ENCODE results near the gene RBMS2. TPM values are rescaled to one million over a fixed set of nuclear protein-coding genes. Genes with fewer than 3 reads are reported as not detected.
A peak's percentile ranks its signal among the peaks of the same experiment; 100 is the strongest.

The RBMS2 gene
- total RNA-seq, 1 donor from 2014 or later = 4.0 TPM

DNA sequence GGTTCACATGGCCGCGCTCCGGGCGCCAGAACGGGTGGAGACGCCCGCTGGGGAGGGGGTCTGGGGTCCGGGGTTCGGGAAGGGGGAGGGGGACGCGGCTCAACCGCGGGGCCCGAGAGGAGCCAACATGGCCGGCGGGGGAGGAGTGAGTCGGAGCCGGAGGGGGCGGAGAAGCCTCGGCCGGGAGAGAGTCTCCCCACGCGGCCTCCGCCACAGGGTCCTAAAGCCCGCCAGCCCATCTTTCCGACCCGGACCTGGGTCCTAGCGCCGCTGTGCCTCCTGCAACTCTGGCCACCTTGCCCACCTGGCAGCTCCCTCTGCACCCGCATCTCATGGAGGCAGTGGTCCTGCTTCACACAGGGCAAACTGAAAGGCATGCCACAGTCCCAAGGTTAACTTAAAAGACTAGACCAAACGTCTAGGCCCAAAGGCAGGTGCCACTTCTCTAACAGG, 108.6 kb downstream of the RBMS2 start, which contains the start of gene BAZ2A:
Gene BAZ2A (minus strand): TSS at position 147 of the 453 bp plus-strand sequence. CDS start 12,796 bp downstream, outside the sequence.
- peak; percentile 85 for DNase-seq (ENCODE audit: low spot score)
- H3K4me3 Mint-ChIP-seq = peak within 1 kb of the TSS; percentile 97
- H3K4me1 Mint-ChIP-seq (ENCODE audit: low read depth) = peaks cover 72% of the 10 kb centered on the region
- H3K9me3 Mint-ChIP-seq = no peaks in the 10 kb centered on the region
- no peaks in the 10 kb centered on the region for H3K27me3 Mint-ChIP-seq (ENCODE audit: insufficient read depth)
- intact Hi-C loops (cut with micrococcal nuclease) = loop anchor here (2.0 to 10.0 kb wide), 3 partner anchors 17 to 1125 kb away; partner anchors contain the start of genes ARHGAP9, CDK4 and MARCHF9
- peaks cover 21% of the 10 kb centered on the region for H3K36me3 Mint-ChIP-seq (ENCODE audit: low read depth)
- H3K27ac Mint-ChIP-seq = peak within 1 kb of the TSS; percentile 89

DNA sequence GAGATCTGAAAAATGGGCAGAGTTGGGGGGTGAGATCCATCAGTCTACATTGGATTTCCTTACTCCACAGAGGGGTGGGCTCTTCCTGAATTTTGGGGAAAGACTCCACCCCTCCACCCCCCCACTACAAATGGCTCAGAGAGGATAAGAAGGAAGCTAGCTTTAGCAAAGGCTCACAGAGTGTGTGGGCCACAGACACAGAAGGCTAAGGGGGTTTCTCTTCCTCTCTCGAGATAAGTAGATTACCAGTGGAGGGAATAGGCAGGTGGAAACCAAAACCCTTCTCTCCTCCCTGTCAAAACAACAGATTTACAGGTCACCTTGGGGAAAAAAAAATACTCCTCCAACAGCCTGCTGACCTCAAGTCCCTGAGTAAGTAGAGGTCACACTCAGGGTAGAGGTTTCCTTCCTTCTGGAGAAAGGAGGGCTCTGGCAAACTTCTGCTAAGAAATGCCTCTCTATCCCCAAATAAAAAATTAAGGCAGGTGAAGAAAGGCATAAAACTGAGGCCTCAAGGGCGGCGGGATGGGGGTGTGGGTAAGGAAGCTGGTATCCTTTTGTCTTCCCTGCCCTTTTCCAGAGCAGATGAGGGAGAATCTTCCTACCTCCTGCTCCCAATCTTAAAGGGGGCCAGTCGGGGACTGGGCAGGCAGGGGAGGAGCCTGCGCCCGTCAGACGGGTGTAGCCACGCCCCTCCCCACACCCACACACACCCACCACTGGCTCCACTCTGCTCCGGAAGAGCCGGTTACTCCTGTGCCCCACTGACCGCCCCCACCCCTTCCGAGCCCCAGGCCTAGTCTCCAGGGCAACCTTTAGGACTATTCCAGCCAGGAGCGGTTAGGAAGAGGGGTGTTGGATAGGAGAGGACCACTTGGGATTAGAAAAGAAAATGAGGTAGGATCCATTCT, 110.4 kb downstream of the RBMS2 start:
- peaks cover 10% of the 10 kb centered on the region for H3K36me3 Mint-ChIP-seq (ENCODE audit: low read depth)

DNA sequence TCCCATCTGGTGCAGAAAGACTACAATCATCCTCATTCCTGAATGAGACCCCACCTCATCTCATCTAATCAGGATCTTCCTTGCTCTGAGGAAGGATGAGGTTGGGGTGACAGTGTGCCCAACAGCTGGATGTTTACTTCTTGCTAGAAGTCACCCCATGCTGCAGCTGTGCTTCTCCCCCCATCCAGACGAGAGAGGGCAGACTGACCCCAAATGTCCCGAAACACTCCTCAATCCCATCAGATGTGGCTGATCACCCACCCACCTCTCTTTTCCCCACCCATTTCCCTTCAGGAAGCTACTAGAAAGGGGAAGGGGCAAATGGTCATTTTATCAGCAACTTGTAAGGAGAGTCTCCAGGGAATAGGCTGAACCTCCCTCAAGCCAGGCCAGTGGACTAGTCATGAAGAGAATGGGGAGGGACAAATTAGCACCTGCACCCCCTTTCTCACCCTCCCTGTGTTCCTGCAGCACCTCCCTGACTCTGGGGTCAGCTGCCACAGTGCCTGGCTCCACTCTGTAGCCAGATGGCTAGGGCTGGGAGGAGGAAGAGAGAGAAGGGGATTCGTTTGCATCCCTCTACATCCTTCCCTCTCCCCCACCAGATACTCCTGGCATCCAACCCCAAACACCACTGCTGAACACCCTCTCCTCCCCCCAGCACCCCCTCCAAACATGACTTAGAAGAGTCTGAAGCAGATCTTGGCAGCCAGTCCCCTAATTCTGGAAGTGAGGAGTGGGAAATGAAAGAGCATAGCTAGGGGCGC, 111.3 kb downstream of the RBMS2 start:
- Mint-ChIP-seq H3K27me3 (ENCODE audit: insufficient read depth) (no peaks in the 10 kb centered on the region), H3K36me3 (ENCODE audit: low read depth) (peaks cover 17% of the 10 kb centered on the region), H3K27ac (peak overlapping the region; percentile 46), H3K4me3 (peak overlapping the region; percentile 94), H3K9me3 (no peaks in the 10 kb centered on the region), H3K4me1 (ENCODE audit: low read depth) (peaks cover 90% of the 10 kb centered on the region)
- intact Hi-C loops (cut with micrococcal nuclease) = loop anchor here (5.0 to 10.0 kb wide), 2 partner anchors 844 to 1122 kb away; partner anchors contain the start of genes ARHGAP9, CDK4 and MARCHF9
- DNase-seq (ENCODE audit: low spot score) = no peak

More for the DNA sequence above, 110.4 kb downstream of the RBMS2 start:
- intact Hi-C loops (cut with micrococcal nuclease) = loop anchor here (2.0 to 10.0 kb wide), 3 partner anchors 15 to 1123 kb away; partner anchors contain the start of genes ARHGAP9, CDK4 and MARCHF9
- Mint-ChIP-seq H3K27ac (peak overlapping the region; percentile 83), H3K4me3 (peak overlapping the region; percentile 94), H3K27me3 (ENCODE audit: insufficient read depth) (no peaks in the 10 kb centered on the region), H3K4me1 (ENCODE audit: low read depth) (peaks cover 81% of the 10 kb centered on the region), H3K9me3 (no peaks in the 10 kb centered on the region)
- peak; percentile 58 for DNase-seq (ENCODE audit: low spot score)

DNA sequence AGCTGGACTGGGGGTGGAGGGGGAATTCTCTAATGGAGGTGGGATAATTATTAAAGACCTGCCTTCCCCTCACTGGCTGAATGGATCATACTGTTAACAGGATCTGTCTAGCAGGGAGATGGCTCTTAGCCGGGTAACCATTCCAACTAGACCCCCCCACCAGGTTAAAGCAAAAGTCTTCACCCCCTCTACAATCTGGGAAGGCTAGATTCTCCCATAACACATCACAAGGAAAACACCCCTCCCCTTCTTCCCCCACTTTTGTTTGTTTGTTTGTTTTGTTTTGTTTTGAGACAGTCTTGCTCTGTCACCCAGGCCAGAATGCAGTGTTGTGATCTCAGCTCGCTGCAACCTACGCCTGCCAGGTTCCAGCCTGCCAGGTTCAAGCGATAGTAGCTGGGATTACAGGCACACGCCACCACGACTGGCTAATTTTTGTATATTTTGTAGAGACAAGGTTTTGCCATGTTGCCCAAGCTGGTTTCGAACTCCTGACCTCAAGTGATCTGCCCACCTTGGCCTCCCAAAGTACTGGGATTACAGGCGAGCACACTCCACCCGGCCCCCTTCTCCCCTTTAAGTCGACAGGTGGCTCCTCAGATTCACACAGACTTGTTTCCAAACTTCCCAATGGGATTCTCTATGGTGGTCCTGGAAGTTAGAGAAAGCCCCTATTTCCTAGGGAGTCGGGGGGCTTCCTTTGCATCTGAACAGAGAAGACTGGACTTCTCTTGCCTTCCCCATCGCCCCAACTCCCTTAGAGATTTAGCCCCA, 112.0 kb downstream of the RBMS2 start:
- intact Hi-C loops (cut with micrococcal nuclease) = loop anchor here (2.0 to 10.0 kb wide), 3 partner anchors 705 to 1121 kb away; partner anchors contain the start of genes ARHGAP9, CDK4 and MARCHF9
- Mint-ChIP-seq H3K27me3 (ENCODE audit: insufficient read depth) (no peaks in the 10 kb centered on the region), H3K4me3 (peak overlapping the region; percentile 94), H3K9me3 (no peaks in the 10 kb centered on the region), H3K4me1 (ENCODE audit: low read depth) (peaks cover 86% of the 10 kb centered on the region), H3K27ac (peak overlapping the region; percentile 88), H3K36me3 (ENCODE audit: low read depth) (peaks cover 18% of the 10 kb centered on the region)
- DNase-seq (ENCODE audit: low spot score) = no peak

DNA sequence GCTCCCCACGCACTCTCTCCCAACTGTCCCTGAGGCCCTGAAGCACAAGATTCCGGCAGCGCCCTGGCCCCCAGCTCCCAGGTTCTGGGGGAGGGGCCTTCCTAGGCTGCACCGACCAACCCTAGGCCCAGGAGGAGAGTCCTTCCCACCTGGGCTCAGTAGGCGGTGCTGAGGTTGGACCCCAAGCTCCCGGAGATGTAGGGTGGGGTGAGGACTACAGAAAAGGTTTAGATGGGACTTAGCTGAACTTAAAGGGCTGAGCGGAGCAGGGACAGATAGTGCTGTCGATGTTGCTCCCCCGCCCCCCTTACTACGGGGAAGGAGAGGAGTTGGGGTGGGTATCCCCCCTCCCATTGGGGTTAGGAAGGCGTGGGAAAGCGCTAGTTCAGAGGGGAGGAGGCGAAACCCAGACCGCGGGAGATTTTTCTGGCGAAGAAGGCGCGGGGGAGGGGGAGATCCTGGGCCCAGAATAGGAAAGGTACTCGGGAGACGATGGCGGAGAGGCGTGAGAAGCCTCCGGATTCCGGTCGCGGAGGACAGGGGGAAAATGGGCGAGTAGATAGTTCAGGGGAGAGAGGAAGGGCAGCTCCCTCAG, 112.7 kb downstream of the RBMS2 start:
- H3K4me3 Mint-ChIP-seq = peak overlapping the region; percentile 94
- intact Hi-C loops (cut with micrococcal nuclease) = loop anchor here (2.0 to 10.0 kb wide), 3 partner anchors 706 to 1120 kb away; partner anchors contain the start of genes ARHGAP9, CDK4 and MARCHF9
- DNase-seq (ENCODE audit: low spot score) = no peak
- H3K27ac Mint-ChIP-seq = peak overlapping the region; percentile 88
- no peaks in the 10 kb centered on the region for H3K27me3 Mint-ChIP-seq (ENCODE audit: insufficient read depth)
- H3K36me3 Mint-ChIP-seq (ENCODE audit: low read depth) = peaks cover 20% of the 10 kb centered on the region
- peaks cover 79% of the 10 kb centered on the region for H3K4me1 Mint-ChIP-seq (ENCODE audit: low read depth)
- no peaks in the 10 kb centered on the region for H3K9me3 Mint-ChIP-seq

DNA sequence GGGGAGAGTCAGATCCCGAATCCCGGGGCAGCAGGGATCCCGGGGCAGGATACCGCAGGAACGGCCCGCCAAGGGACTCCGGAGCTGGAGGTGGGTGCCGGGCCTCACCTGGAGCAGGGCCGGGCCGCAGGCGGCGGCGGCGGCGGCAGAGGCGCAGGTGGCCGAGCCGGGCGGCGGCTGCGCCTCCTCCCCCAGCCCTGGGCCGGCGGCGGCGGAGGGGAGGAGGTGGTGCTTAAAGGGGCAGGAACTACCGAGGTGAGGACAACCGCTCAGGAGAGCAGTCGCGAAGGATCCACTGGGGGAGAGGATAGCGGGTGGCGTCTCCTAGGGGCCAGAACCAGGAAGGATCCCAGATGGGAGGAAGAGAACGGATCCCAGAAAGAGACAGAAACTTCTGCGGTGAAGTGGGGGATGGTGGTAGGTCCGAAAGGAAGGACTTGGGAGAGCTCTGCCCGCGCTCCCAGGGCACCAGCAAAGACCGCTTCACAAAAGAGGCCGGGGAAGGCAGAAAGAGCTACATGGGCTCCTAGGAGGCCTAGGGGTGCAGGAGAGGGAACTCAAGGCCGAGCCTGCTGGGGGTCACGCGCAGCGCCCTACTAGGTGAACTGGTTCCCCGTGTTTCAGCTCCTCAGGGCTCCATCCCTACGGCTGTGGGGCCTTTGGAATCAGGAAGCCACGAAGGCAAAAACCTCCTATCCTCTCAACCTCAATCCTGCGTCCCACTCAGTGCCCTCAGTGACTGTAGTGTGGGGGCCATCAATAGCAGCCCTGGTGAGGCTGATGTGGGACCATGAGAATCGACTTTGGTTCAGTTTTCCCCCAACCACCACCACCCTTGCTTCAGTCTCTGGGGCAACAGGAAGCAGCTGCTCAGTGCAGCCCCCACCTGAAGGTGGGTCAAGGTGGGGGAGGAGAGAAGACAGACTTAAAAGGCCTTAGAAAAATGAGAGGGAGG, 113.5 kb downstream of the RBMS2 start:
- H3K4me1 Mint-ChIP-seq (ENCODE audit: low read depth) = peaks cover 78% of the 10 kb centered on the region
- H3K36me3 Mint-ChIP-seq (ENCODE audit: low read depth) = peaks cover 26% of the 10 kb centered on the region
- intact Hi-C loops (cut with micrococcal nuclease) = loop anchor here (2.0 to 10.0 kb wide), 5 partner anchors 303 to 1120 kb away; partner anchors contain the start of genes ARHGAP9, CDK4, MARCHF9 and NAB2
- H3K9me3 Mint-ChIP-seq = no peaks in the 10 kb centered on the region
- H3K27ac Mint-ChIP-seq = peak overlapping the region; percentile 92
- no peaks in the 10 kb centered on the region for H3K27me3 Mint-ChIP-seq (ENCODE audit: insufficient read depth)
- DNase-seq (ENCODE audit: low spot score) = peak; percentile 64
- peak overlapping the region; percentile 98 for H3K4me3 Mint-ChIP-seq

DNA sequence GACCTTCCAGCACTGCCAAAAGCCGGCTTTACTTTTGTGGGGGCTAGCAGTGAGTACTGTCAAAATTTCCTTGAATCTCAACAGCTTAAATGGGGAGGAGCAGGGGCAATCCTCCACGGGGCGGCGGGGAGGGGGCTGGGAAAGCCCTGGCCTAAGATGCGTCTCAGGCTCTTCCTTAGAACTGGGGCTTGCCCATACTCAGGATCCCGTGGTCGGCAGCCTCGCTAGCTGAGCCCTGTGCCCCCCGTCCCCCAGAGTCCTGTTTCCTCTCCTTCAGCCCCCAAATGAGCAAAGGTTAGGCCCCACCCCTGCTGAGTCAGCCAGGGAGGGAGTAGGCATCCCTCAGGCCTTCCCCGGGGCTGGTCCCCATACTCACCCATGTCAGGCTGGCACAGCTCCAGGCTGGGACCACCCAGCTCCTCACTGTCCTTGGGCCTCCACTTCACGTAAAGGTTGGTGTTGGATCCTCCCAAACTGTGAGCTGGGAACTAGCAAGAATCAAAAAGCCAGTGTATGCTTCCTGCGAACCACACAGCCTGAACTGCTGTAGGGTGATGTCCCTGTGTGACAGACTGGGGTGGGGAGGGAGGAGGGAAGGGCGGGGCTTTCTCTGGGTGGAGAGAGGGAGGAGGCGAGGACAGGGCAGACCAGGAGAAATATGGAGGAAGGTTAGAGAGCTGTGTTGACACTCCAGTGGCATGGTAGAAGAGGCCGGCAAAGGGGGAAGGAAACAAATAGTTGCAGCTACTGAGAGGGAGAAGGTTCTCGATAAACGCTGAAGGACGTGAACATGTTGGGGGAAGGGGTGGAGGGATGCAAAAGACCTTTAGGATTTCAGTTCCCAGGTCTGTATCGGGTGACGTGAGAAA, 114.4 kb downstream of the RBMS2 start:
- Mint-ChIP-seq H3K9me3 (no peaks in the 10 kb centered on the region), H3K4me1 (ENCODE audit: low read depth) (peaks cover 69% of the 10 kb centered on the region), H3K4me3 (peak overlapping the region; percentile 98), H3K36me3 (ENCODE audit: low read depth) (peaks cover 29% of the 10 kb centered on the region), H3K27me3 (ENCODE audit: insufficient read depth) (no peaks in the 10 kb centered on the region), H3K27ac (peak overlapping the region; percentile 92)
- intact Hi-C loops (cut with micrococcal nuclease) = loop anchor here (1.0 to 10.0 kb wide), 11 partner anchors 8 to 1119 kb away; partner anchors contain the start of genes CDK4, MARCHF9, NAB2 and NACA
- DNase-seq (ENCODE audit: low spot score) = peak; percentile 62

DNA sequence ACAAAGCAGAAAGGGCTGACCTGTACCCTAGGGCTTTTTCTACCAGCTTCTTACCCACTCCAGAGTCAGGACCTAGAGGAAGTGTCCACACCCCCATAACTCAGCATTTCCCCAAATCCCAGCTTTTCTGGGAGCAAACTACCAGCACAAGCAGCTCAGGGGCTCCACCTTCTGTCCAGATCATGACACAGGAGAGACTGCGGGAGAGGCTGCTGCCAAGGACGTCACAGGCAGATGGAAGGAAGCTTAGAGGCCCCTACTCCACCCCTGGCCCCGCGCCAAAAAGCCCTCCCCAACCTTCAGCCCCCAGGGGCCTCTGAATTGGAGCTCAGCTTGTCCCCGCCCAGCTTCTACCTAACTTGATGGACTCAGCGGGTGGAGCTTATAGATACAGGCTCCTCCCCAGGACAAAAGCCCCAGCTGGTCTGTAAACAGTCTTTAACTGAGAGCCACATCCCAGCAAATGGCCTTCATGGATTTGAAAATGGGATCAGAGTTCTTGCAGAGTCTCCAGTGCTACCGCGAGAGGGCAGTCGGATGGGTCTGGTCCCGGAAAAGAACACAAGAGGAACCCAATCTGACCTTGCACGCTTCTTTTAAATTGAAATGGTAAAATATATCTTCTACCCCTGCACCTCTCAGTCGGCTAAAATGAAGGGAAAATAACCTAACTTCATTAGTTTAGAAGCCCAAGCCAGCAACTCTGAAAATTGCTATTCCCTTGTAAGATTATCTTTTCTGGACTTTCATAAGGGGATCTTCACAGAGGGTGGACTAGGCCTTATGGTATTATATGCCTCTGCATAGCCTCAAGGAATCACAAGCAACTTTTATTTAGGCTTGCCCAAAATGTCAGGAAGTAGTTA, 115.3 kb downstream of the RBMS2 start:
- H3K4me1 Mint-ChIP-seq (ENCODE audit: low read depth) = peaks cover 62% of the 10 kb centered on the region
- peak overlapping the region; percentile 92 for H3K27ac Mint-ChIP-seq
- no peaks in the 10 kb centered on the region for H3K27me3 Mint-ChIP-seq (ENCODE audit: insufficient read depth)
- peak overlapping the region; percentile 98 for H3K4me3 Mint-ChIP-seq
- peak; percentile 79 for DNase-seq (ENCODE audit: low spot score)
- intact Hi-C loops (cut with micrococcal nuclease) = loop anchor here (1.0 to 10.0 kb wide), 11 partner anchors 9 to 1118 kb away; partner anchors contain the start of genes CDK4, MARCHF9, NAB2 and NACA
- no peaks in the 10 kb centered on the region for H3K9me3 Mint-ChIP-seq
- peaks cover 33% of the 10 kb centered on the region for H3K36me3 Mint-ChIP-seq (ENCODE audit: low read depth)

DNA sequence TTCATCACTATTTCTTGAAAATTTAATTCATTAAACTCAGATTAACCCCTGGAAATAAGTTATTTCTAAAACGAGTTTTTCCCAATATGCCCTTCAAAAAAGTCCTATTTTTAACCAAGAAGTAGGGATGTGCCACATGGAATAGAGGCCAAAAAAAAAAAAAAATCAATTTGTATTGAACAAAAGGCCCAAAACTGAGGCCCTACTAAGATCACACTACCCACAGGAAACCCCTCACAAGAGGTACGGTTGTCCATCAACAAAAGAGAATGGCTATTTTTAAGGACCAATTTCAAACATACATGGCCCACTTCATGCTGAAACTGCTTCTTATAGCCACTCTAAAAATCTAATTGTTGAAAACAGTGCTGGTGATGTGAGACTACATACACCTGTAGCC, 116.0 kb downstream of the RBMS2 start:
- Mint-ChIP-seq H3K27me3 (ENCODE audit: insufficient read depth) (no peaks in the 10 kb centered on the region), H3K4me1 (ENCODE audit: low read depth) (peaks cover 62% of the 10 kb centered on the region), H3K9me3 (no peaks in the 10 kb centered on the region), H3K36me3 (ENCODE audit: low read depth) (peaks cover 40% of the 10 kb centered on the region), H3K27ac (peak overlapping the region; percentile 49), H3K4me3 (no peak overlapping the region)
- no peak for DNase-seq (ENCODE audit: low spot score)
- intact Hi-C loops (cut with micrococcal nuclease) = loop anchor here (1.0 to 10.0 kb wide), 5 partner anchors 40 to 1117 kb away; partner anchors contain the start of genes CDK4, MARCHF9, NAB2 and NACA

Data from activated T-helper 1 cell treated with anti-CD3 and anti-CD28 coated beads, Interleukin-12 subunit alpha, Interleukin-12 subunit beta, Interleukin-2, Interleukin-4 antibody, amounts not matched to agents 30 ng/mL and 10 ng/mL and 1 ng/mL, durations not matched to agents 14 hours and 24 hours and 36 hours (primary cell).